Measurements from ENCODE around the gene WDR3.

Gene WDR3

DNA sequence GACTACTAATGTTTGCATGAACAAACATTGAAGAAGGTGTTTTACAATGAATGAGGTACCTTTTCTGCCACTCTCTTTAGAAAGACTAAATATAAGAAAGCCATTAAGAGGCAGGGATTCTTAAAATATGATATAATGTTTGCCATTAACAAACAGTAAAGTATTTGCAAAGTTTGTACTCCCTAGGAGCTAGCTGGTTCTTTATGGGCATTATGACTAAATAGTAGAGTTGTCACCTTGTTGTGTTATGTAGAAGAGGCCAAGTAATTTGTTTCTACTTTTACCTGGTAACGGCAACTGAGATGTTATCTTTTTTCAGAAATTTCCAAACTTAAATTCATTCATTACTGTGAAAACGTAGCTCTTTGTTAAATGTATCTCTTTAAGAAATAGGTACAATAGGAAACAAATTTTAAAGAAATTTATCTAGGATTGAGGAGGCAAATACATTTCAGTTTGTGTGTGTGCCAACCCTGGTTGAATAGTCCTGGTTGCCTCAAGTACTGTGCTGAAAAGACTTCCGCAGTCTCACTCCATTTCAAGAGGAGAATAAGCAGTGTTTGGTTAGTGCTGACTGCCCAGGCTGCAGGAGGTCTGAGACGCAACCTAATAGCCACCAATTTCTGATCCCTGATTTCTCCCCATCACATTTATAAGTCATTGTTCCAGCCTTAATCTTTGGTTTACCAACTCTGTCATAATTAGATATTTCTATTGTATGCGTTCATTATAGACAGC lies 52.1 kb downstream of the WDR3 start:
- Histone ChIP-seq H3K27me3 (ENCODE audit: low read length) (no peaks in the 10 kb centered on the region), H2AFZ (ENCODE audit: low read depth, low read length, severe bottlenecking) (no peak overlapping the region)
- TF ChIP-seq, protein P1, sequence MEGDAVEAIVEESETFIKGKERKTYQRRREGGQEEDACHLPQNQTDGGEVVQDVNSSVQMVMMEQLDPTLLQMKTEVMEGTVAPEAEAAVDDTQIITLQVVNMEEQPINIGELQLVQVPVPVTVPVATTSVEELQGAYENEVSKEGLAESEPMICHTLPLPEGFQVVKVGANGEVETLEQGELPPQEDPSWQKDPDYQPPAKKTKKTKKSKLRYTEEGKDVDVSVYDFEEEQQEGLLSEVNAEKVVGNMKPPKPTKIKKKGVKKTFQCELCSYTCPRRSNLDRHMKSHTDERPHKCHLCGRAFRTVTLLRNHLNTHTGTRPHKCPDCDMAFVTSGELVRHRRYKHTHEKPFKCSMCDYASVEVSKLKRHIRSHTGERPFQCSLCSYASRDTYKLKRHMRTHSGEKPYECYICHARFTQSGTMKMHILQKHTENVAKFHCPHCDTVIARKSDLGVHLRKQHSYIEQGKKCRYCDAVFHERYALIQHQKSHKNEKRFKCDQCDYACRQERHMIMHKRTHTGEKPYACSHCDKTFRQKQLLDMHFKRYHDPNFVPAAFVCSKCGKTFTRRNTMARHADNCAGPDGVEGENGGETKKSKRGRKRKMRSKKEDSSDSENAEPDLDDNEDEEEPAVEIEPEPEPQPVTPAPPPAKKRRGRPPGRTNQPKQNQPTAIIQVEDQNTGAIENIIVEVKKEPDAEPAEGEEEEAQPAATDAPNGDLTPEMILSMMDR (IDR thresholded peaks at IDR 0.05; ENCODE audit: insufficient read depth, low read length, poor library complexity, severe bottlenecking), result no peak
- no peak for TF ChIP-seq EZH2phosphoT487 (conservative IDR thresholded peaks at IDR 0.05; ENCODE audit: low read length)

DNA sequence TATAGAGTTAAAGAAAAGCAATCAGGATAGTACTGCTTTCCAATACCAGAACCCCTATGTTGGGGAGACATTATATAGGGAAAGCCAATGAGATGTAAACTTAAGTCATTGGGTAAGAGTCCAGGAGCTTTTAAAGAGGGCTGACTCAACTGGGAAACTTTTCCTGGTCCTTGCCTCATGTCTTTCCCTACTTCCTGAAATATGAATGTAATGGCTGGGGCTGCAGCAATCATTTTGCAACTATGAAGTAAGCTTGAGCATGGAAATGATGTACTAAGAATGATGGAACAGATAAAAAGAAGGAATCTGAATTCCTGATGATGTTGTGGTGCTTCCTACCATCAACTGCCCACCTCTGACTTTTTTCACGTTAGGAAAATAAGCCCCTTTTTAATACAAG lies 55.7 kb downstream of the WDR3 start:
- no peak overlapping the region for H3K9ac ChIP-seq (ENCODE audit: low read length)
- no peaks in the 10 kb centered on the region for H3K9me2 ChIP-seq (replicated peaks; ENCODE audit: insufficient read depth, low read length)
- H3K27me3 ChIP-seq (ENCODE audit: low read length), result no peaks in the 10 kb centered on the region
- H3K79me2 ChIP-seq (ENCODE audit: insufficient read depth, low read length), result no peaks in the 10 kb centered on the region
- H3F3A ChIP-seq (ENCODE audit: insufficient read depth), result no peaks in the 10 kb centered on the region
- no peak overlapping the region for H3K27ac ChIP-seq (ENCODE audit: low read depth, low read length)
- H3K36me3 ChIP-seq (ENCODE audit: low read length), result no peaks in the 10 kb centered on the region
- H3K4me2 ChIP-seq (ENCODE audit: low read depth, low read length, poor library complexity, severe bottlenecking), result no peak overlapping the region
- H3K4me3 ChIP-seq (ENCODE audit: insufficient read depth, low read length, poor library complexity, severe bottlenecking), result no peak overlapping the region
- no peaks in the 10 kb centered on the region for H3K9me3 ChIP-seq (ENCODE audit: insufficient read depth, low read length)
- TF ChIP-seq, protein P1 (IDR thresholded peaks at IDR 0.05; ENCODE audit: insufficient read depth, low read length, poor library complexity, severe bottlenecking), result no peak
- no peak for TF ChIP-seq EZH2phosphoT487 (conservative IDR thresholded peaks at IDR 0.05; ENCODE audit: low read length)
- no peak overlapping the region for H2AFZ ChIP-seq (ENCODE audit: low read depth, low read length, severe bottlenecking)
- H4K20me1 ChIP-seq (ENCODE audit: low read depth, low read length), result no peaks in the 10 kb centered on the region

More for the DNA sequence above, 52.1 kb downstream of the WDR3 start:
- Histone ChIP-seq H3F3A (ENCODE audit: insufficient read depth) (no peaks in the 10 kb centered on the region), H3K9me2 (replicated peaks; ENCODE audit: insufficient read depth, low read length) (no peaks in the 10 kb centered on the region), H3K79me2 (ENCODE audit: insufficient read depth, low read length) (no peaks in the 10 kb centered on the region), H4K20me1 (ENCODE audit: low read depth, low read length) (no peaks in the 10 kb centered on the region), H3K36me3 (ENCODE audit: low read length) (no peaks in the 10 kb centered on the region), H3K9ac (ENCODE audit: low read length) (no peak overlapping the region), H3K4me2 (ENCODE audit: low read depth, low read length, poor library complexity, severe bottlenecking) (no peak overlapping the region), H3K27ac (ENCODE audit: low read depth, low read length) (no peak overlapping the region), H3K9me3 (ENCODE audit: insufficient read depth, low read length) (no peaks in the 10 kb centered on the region), H3K4me3 (ENCODE audit: insufficient read depth, low read length, poor library complexity, severe bottlenecking) (no peak overlapping the region)

DNA sequence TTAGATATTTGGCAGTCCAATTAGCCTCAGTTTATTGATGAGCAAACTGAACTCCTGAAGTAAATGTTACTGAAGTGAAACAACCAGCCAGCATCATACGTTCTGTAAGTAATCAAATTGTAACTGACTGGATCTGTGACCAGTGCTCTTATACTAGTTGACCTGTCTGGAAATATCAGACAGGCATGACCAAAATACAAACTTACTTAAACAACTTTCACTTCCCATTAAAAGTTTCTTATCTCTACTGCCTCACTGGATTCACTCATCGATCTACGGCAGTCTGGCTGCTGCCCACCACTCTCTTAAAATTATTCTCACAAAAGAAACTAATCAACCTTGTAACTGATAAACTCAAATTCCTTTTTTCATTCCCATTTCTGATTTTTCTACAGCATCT lies 56.4 kb downstream of the WDR3 start:
- Histone ChIP-seq H3K4me2 (ENCODE audit: low read depth, low read length, poor library complexity, severe bottlenecking) (no peak overlapping the region), H3K79me2 (ENCODE audit: insufficient read depth, low read length) (no peaks in the 10 kb centered on the region), H3K27ac (ENCODE audit: low read depth, low read length) (no peak overlapping the region), H3K36me3 (ENCODE audit: low read length) (no peaks in the 10 kb centered on the region), H3F3A (ENCODE audit: insufficient read depth) (no peaks in the 10 kb centered on the region), H3K27me3 (ENCODE audit: low read length) (no peaks in the 10 kb centered on the region), H4K20me1 (ENCODE audit: low read depth, low read length) (no peaks in the 10 kb centered on the region), H2AFZ (ENCODE audit: low read depth, low read length, severe bottlenecking) (no peak overlapping the region), H3K9ac (ENCODE audit: low read length) (no peak overlapping the region), H3K9me3 (ENCODE audit: insufficient read depth, low read length) (no peaks in the 10 kb centered on the region), H3K4me3 (ENCODE audit: insufficient read depth, low read length, poor library complexity, severe bottlenecking) (no peak overlapping the region), H3K9me2 (replicated peaks; ENCODE audit: insufficient read depth, low read length) (no peaks in the 10 kb centered on the region)
- TF ChIP-seq EZH2phosphoT487 (conservative IDR thresholded peaks at IDR 0.05; ENCODE audit: low read length), result no peak
- TF ChIP-seq, protein P1 (IDR thresholded peaks at IDR 0.05; ENCODE audit: insufficient read depth, low read length, poor library complexity, severe bottlenecking), result no peak
